OCI-LY3 (cell line): ENCODE data around the gene AHRR.

Experiments
- EZH2phosphoT487 ChIP-seq: fragments of 200-600 bp; shearing (Covaris generic); IDR thresholded peaks from 2 replicates; pipeline ENCODE4 v1.6.1; 2018; ENCODE audit warnings: antibody characterized with exemption, mixed run types, low read depth
- TF ChIP-seq, protein P1 (sequence below): fragments of 200-600, 300-600 bp; sonication (generic); IDR thresholded peaks from 2 replicates; pipeline ENCODE4 v1.5.1; 2014; ENCODE audit warnings: antibody characterized with exemption, low read length, low read depth

DNA sequence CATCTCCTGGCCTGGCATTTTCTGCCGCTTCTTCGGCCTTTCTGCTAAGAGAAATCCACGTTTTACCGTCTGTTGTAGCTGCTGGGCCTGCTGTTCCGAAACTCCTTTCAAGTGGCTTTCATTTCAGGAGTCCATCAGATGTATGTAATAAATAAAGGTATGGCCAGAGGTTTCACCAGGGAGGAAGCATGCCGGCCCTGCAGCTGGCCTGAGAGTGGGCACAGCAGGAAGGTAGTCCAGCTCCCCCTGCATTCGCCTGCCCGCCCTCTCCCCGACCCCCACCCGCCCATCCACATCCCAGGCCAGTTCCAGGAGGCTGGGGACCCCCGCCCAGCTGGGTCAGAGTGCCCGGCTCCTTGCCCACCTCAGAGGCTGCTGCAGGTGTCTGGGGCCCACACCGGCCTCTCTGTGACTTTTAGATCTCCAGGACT lies 75.0 kb downstream of the AHRR start:
- TF ChIP-seq EZH2phosphoT487 = no peak
- TF ChIP-seq, protein P1, sequence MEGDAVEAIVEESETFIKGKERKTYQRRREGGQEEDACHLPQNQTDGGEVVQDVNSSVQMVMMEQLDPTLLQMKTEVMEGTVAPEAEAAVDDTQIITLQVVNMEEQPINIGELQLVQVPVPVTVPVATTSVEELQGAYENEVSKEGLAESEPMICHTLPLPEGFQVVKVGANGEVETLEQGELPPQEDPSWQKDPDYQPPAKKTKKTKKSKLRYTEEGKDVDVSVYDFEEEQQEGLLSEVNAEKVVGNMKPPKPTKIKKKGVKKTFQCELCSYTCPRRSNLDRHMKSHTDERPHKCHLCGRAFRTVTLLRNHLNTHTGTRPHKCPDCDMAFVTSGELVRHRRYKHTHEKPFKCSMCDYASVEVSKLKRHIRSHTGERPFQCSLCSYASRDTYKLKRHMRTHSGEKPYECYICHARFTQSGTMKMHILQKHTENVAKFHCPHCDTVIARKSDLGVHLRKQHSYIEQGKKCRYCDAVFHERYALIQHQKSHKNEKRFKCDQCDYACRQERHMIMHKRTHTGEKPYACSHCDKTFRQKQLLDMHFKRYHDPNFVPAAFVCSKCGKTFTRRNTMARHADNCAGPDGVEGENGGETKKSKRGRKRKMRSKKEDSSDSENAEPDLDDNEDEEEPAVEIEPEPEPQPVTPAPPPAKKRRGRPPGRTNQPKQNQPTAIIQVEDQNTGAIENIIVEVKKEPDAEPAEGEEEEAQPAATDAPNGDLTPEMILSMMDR = no peak
